Mucosa of rectum (tissue), 2 donors: Measurements from ENCODE around the gene TBC1D20.
A peak's percentile ranks its signal among the peaks of the same experiment; 100 is the strongest.
"Not testable (repeated sequence)": the region's sequence is repeated elsewhere in the genome, so short reads cannot be mapped to it uniquely, and the experiment has no call there.

Experiments
- H3K27ac ChIP-seq, 2 donors: one replicate each; pipeline ENCODE4 v1.7.0; 2013; ENCODE audit warnings: inconsistent platforms in 2 of 2, low read depth in 2 of 2, low read length in 2 of 2
- H3K27me3 ChIP-seq, 2 donors: one replicate each; pipeline ENCODE4 v1.7.0; 2013; ENCODE audit warnings: low read length in 2 of 2; ENCODE audit not compliant: control insufficient read depth in 2 of 2, insufficient read depth in 2 of 2
- H3K36me3 ChIP-seq, 2 donors: one replicate each; pipeline ENCODE4 v1.7.0; 2013; ENCODE audit warnings: low read length in 2 of 2; ENCODE audit not compliant: control insufficient read depth in 2 of 2, insufficient read depth in 2 of 2
- H3K4me1 ChIP-seq, 2 donors: one replicate each; pipeline ENCODE4 v1.7.0; 2013; ENCODE audit warnings: low read length in 2 of 2, mild to moderate bottlenecking in 1 of 2; ENCODE audit not compliant: control insufficient read depth in 2 of 2, insufficient read depth in 2 of 2
- H3K4me3 ChIP-seq, 2 donors: one replicate each; pipeline ENCODE4 v1.7.0; 2013; ENCODE audit warnings: low read length in 2 of 2
- H3K9ac ChIP-seq, 2 donors: one replicate each; pipeline ENCODE4 v1.7.0; 2013; ENCODE audit warnings: low read length in 2 of 2, low read depth in 1 of 2, mild to moderate bottlenecking in 1 of 2
- H3K9me3 ChIP-seq, 2 donors: one replicate each; pipeline ENCODE4 v1.7.0; 2013; ENCODE audit warnings: low read length in 2 of 2; ENCODE audit not compliant: control insufficient read depth in 2 of 2
- donor health status: healthy.
- donor health status: Normal muscosa, but diverticular disease.

The TBC1D20 gene

DNA sequence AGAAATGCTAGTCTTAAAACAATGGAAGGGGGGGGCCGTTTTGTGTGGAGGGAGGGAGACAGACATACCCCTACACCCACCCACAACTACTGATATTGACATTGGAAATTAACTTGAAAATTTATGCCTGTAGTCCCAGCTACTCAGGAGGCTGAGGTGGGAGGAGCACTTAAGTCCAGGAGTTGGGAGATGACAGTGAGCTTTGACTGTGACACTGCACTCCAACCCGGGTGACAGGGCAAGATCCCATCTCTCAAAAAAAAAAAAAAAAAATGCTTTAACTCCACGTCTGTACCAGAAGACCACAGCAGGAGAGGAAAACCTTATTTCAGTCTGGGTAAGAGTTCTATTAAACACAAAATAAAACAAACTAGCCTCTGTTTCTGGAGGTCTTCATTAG, 2.2 kb downstream of the TBC1D20 start:
- Histone ChIP-seq H3K9me3 (no peaks in the 10 kb centered on the region), H3K36me3 (no peaks in the 10 kb centered on the region), H3K27me3 (no peaks in the 10 kb centered on the region), H3K9ac (no peak overlapping the region), H3K4me1 (peaks cover 13 to 17% of the 10 kb centered on the region in 2 donors), H3K4me3 (peak overlapping the region in 1 of 2 donors; percentile 4), H3K27ac (no peak overlapping the region)

DNA sequence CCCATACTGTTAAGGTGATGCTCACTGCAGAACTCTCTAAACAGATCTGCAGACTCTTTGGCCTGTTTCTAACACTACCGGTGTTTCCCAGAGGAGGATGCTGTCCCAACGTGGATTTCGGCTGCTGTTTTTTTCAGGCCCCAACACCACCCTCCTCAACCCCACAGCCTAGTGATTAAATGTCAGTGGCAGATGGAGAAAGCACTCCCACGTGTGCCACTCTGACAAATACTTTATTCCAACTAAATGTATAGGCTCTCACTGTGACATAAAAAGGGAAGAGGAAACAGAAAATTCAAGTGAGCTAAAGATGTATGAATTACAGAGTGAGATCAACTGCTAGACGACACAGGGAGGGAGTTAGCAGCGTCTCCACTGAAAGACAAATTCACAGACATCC, 3.6 kb downstream of the TBC1D20 start:
- Histone ChIP-seq H3K27me3 (no peaks in the 10 kb centered on the region), H3K9me3 (no peaks in the 10 kb centered on the region), H3K36me3 (no peaks in the 10 kb centered on the region), H3K4me3 (no peak overlapping the region), H3K9ac (no peak overlapping the region), H3K4me1 (peaks cover 13 to 17% of the 10 kb centered on the region in 2 donors), H3K27ac (no peak overlapping the region)

DNA sequence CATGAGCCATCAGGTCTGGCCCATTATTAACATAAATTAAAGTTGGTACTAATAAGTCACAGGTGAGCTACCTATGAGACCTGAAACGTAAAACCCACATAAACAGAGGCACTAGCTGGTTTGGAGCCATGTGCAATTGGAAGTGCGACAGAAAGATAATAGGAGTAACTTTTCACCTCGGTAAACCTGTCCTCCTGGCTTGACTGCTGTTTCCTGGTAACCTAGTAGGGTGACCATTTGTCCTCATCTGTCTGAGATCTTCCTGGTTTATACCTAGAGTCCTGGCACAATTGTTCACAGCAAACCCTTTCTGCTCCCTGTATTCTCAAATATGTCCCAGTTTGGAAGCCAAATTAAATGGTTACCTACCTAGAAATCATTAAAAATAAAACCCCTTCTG, 7.4 kb downstream of the TBC1D20 start:
- Histone ChIP-seq H3K4me1 (peaks cover 0 to under 1% of the 10 kb centered on the region in 2 donors), H3K9me3 (no peaks in the 10 kb centered on the region), H3K4me3 (no peak overlapping the region), H3K27ac (no peak overlapping the region), H3K27me3 (no peaks in the 10 kb centered on the region), H3K36me3 (peaks cover 0 to 3% of the 10 kb centered on the region in 2 donors), H3K9ac (no peak overlapping the region)

DNA sequence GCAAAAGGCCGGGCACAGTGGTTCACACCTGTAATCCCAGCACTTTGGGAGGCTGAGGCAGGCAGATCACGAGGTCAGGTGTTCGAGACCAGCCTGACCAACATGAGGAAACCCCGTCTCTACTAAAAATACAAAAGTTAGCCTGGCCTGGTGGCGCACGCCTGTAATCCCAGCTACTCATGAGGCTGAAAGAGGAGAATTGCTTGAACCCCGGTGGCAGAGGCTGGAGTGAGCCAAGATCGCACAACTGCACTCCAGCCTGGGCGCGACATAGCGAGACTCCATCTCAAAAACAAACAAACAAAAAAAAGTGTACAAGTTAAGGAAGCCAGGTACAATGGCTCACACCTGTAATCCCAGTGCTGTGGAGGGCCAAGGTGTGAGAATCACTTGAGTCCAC, 10.3 kb downstream of the TBC1D20 start:
- H3K9me3 ChIP-seq, H3K4me1 ChIP-seq, H3K27ac ChIP-seq, H3K9ac ChIP-seq, H3K4me3 ChIP-seq, H3K36me3 ChIP-seq, H3K27me3 ChIP-seq: not testable (repeated sequence)

DNA sequence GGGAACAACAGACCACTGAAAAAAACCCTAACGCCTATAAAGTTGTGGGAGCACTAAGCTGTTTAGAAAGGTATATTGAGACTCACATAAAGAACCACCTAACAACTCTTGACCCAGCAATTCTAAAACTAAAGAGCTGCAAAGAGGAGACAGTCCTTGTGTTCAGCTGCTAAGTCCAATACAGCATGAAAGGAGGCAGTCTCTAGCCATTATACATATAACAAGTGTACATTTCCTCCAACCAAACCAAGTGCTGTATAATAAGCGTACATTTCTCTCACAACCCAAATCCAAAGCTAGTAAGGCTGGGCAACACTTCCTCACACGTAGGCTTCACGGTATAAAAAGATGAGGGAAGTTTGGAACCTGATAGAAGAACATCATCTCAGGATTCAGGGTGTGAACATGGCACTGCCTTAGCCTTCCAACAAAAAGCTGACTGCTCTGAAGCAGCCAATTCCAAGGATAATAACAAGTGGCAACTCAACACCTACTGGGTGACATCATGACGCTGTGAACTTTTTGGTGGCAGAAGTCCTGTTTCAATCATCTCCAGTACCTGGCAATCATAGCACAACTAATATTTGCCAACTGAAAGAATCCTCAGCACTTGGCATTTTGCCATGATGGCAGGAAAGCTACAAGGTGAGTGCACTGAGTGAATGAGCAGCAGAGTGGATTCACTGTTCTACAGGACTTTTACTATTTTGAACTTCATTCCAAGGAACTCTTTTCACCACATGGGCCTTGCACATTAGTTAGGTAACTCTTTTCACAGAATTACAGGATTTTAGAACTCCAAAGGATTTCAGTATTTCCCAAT, 16.6 kb downstream of the TBC1D20 start:
- Histone ChIP-seq H3K27ac (no peak overlapping the region), H3K4me1 (peaks cover 5 to 7% of the 10 kb centered on the region in 2 donors), H3K9me3 (no peaks in the 10 kb centered on the region), H3K36me3 (peaks cover 28 to 44% of the 10 kb centered on the region in 2 donors), H3K9ac (no peak overlapping the region), H3K27me3 (no peaks in the 10 kb centered on the region), H3K4me3 (no peak overlapping the region)

DNA sequence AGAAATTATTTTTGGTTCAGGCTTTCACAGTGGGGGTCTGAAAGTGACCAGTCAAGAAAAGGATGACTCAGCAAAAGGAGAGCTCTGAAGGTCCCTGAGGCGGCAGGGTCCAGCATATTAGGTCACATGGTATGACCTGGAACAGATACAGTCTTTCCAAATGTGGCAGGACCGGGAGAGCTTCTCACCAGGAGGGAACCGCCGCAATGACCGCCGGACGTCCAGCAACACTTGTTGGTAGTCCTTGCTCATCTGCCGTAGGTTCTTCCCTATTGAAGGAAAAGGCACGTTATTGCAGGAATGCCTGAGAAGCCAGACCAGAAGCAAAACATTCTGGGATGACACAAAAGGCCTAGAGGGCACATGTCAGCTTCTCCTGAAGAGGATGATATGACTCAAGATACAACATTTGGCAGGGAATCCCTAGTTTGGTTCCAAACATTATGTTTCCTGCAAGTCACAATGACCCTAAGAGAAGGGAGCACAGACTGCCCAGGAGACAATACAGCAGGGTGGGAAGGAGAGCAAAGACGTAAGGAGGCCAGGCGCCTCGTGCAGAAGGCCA, 17.4 kb downstream of the TBC1D20 start:
- Histone ChIP-seq H3K9me3 (no peaks in the 10 kb centered on the region), H3K4me1 (peaks cover 5 to 7% of the 10 kb centered on the region in 2 donors), H3K36me3 (peaks cover 35 to 51% of the 10 kb centered on the region in 2 donors), H3K27me3 (no peaks in the 10 kb centered on the region), H3K27ac (no peak overlapping the region), H3K4me3 (no peak overlapping the region), H3K9ac (no peak overlapping the region)

DNA sequence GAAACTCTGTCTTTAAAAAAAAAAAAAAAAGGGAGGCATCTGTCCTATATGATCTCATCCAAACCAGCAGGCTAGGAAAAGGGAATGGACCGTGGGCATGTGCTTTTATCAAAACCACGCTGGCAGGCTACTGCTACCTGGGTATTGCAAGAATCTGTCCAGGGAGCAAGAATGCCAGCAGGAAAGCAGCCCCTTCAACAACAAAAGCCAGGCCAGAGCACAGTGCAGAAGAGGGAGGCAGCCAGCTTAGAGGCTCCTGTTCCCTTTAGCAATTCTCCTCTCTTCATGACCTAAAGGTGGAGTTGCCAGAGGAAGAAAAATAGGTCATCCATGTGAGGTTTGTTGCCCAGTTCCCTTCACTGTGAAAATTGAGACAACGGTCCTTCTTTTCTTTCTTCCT, 18.2 kb downstream of the TBC1D20 start:
- H3K36me3 ChIP-seq: peaks cover 44 to 59% of the 10 kb centered on the region in 2 donors
- no peaks in the 10 kb centered on the region for H3K9me3 ChIP-seq
- H3K27ac ChIP-seq: no peak overlapping the region
- no peak overlapping the region for H3K4me3 ChIP-seq
- no peak overlapping the region for H3K9ac ChIP-seq
- peaks cover 7 to 9% of the 10 kb centered on the region in 2 donors for H3K4me1 ChIP-seq
- H3K27me3 ChIP-seq: no peaks in the 10 kb centered on the region

DNA sequence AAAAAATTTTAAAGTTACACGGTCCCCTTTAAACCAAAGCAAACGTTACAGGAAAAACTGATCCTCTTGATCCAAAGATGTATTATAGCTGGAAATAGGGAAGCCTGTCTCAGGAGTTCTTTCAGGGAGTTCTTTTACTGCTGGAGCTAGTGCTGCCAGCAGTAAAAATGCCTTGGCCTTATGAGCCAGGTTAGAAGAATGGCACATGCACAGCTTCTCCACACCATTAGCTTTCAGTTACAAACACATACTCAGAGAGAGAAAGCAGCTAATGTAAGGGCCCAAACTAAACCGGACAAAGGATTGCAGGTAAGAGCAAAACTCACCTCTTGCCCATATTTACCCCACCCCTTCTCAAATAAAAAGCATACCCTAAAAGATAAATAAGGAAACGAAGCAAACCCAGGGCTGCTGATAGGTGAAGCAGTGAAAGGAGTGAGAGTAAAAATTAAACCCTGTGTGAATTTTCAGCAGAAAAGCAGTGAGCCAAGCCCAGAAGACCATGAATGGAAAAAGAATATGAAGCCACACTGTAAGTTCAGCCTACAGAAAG, 19.0 kb downstream of the TBC1D20 start:
- peak overlapping the region; percentile 24 to 45 for H3K27ac ChIP-seq
- H3K9me3 ChIP-seq: no peaks in the 10 kb centered on the region
- peaks cover 7 to 14% of the 10 kb centered on the region in 2 donors for H3K4me1 ChIP-seq
- no peaks in the 10 kb centered on the region for H3K27me3 ChIP-seq
- no peak overlapping the region for H3K9ac ChIP-seq
- peaks cover 48 to 66% of the 10 kb centered on the region in 2 donors for H3K36me3 ChIP-seq
- no peak overlapping the region for H3K4me3 ChIP-seq

DNA sequence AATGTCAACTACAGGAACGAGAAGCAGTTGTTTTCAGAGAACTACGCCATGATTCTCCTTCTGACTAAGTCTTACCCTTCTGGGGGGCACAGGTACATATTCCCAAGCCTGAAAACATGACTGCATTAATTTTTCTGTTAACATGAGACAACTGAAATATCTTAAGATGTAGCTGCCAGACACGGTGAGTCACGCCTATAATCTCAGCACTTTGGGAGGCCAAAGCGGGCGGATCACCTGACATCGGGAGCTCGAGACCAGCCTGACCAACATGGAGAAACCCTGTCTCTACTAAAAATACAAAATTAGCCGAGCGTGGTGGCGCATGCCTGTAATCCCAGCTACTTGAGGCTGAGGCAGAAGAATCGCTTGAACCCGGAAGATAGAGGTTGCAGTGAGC, 21.7 kb downstream of the TBC1D20 start:
- Histone ChIP-seq H3K36me3 (peaks cover 60 to 71% of the 10 kb centered on the region in 2 donors), H3K4me1 (peaks cover 7 to 15% of the 10 kb centered on the region in 2 donors), H3K27me3 (no peaks in the 10 kb centered on the region), H3K4me3 (no peak overlapping the region), H3K27ac (no peak overlapping the region), H3K9me3 (no peaks in the 10 kb centered on the region), H3K9ac (no peak overlapping the region)

DNA sequence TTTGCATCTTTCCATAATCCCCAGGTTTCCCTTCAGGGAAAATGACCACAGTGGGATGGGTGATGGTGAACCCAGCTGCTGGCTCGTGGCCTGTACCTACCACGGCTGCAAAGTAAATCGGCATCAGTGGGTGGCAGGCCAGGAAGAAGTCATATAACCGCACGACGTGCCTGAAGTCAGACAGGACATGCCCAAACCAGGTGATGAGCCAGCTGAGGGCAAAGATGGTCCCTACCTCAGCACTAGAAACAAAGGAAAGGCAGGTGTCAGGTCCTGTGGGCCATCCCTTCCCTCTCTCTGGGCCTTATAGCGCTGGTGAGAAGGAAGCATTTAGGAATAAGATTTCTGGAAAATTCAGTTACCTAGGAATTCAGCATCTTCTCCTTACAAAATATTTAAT, 22.2 kb downstream of the TBC1D20 start:
- peaks cover 7 to 15% of the 10 kb centered on the region in 2 donors for H3K4me1 ChIP-seq
- H3K36me3 ChIP-seq: peaks cover 61 to 73% of the 10 kb centered on the region in 2 donors
- H3K9ac ChIP-seq: no peak overlapping the region
- no peak overlapping the region for H3K27ac ChIP-seq
- H3K9me3 ChIP-seq: no peaks in the 10 kb centered on the region
- H3K4me3 ChIP-seq: no peak overlapping the region
- H3K27me3 ChIP-seq: no peaks in the 10 kb centered on the region
